Smooth muscle cell (in vitro differentiated cells): ENCODE results near the gene PHLDB2. TPM values are rescaled to one million over a fixed set of nuclear protein-coding genes. Genes with fewer than 3 reads are reported as not detected.
"Not testable (repeated sequence)": the region's sequence is repeated elsewhere in the genome, so short reads cannot be mapped to it uniquely, and the experiment has no call there.

Experiments
- DNase-seq: peaks from one replicate; lab custom pipeline; 2025; ENCODE audit not compliant: unreplicated experiment; lab: John Stamatoyannopoulos, UW
- H2AFZ ChIP-seq: fragments of 200-600 bp; sonication (generic); 2 replicates; pipeline ENCODE4 v1.6.0; 2016; ENCODE audit warnings: antibody characterized with exemption, low read depth, mild to moderate bottlenecking
- H3F3A ChIP-seq: fragments of 200-600 bp; sonication (generic); 2 replicates; pipeline ENCODE4 v1.6.0; 2017; ENCODE audit warnings: antibody characterized with exemption, low read depth
- H3K27ac ChIP-seq: fragments of 200-600 bp; sonication (generic); 2 replicates; pipeline ENCODE4 v1.5.1; 2016; ENCODE audit warnings: low read depth, mild to moderate bottlenecking
- H3K27me3 ChIP-seq: fragments of 200-600 bp; sonication (generic); 2 replicates; pipeline ENCODE4 v1.6.1; 2016; ENCODE audit warnings: low read depth, mild to moderate bottlenecking
- H3K36me3 ChIP-seq: fragments of 200-600 bp; sonication (generic); 2 replicates; pipeline ENCODE4 v1.5.1; 2016; ENCODE audit warnings: low read depth
- H3K4me1 ChIP-seq: fragments of 200-600 bp; sonication (generic); 2 replicates; pipeline ENCODE4 v1.5.1; 2016; ENCODE audit warnings: low read depth
- H3K4me2 ChIP-seq: fragments of 200-600 bp; sonication (generic); 2 replicates; pipeline ENCODE4 v1.6.0; 2016; ENCODE audit warnings: mild to moderate bottlenecking
- H3K4me3 ChIP-seq: fragments of 200-600 bp; sonication (generic); 2 replicates; pipeline ENCODE4 v1.5.1; 2016; ENCODE audit warnings: mild to moderate bottlenecking
- H3K79me2 ChIP-seq: fragments of 200-600 bp; sonication (generic); 2 replicates; pipeline ENCODE4 v1.6.0; 2016; ENCODE audit warnings: low read depth, mild to moderate bottlenecking
- H3K9ac ChIP-seq: fragments of 200-600 bp; sonication (generic); 2 replicates; pipeline ENCODE4 v1.6.0; 2016; ENCODE audit warnings: low read depth
- H3K9me3 ChIP-seq: fragments of 200-600 bp; sonication (generic); replicated peaks from 2 replicates; pipeline ENCODE4 v1.5.1; 2016; ENCODE audit warnings: low read depth
- H4K20me1 ChIP-seq: fragments of 200-600 bp; sonication (generic); 2 replicates; pipeline ENCODE4 v1.6.0; 2016; ENCODE audit warnings: low read depth
- WGBS: methylation state at CpG from one replicate; pipeline ENCODE4 v1.1.7; 2016; ENCODE audit warnings: low lambda C conversion rate; 5-methylcytosine and 5-hydroxymethylcytosine counted together
- polyA plus RNA-seq: library from polyadenylated mRNA; unstranded; fragments of >200 nt; fragmentation: Nextera tagmentation; extraction: Ambion mirVana; gene quantifications from 2 replicates; pipeline ENCODE4 v1.2.1, GENCODE V29; 2016
- total RNA-seq: library from RNA; depleted of rRNA; stranded (reverse); fragments of >200 nt; gene quantifications from 2 replicates; pipeline ENCODE4 v1.2.3, GENCODE V29; 2014
- TF ChIP-seq, protein P1 (sequence below): fragments of 200-600 bp; sonication (generic); IDR thresholded peaks from 2 replicates; pipeline ENCODE4 v1.5.1; 2017; ENCODE audit warnings: borderline replicate concordance, mild to moderate bottlenecking, antibody characterized with exemption; ENCODE audit not compliant: insufficient read depth, poor library complexity, severe bottlenecking

The PHLDB2 gene
- total and polyA plus RNA-seq, 2 experiments from 2014 or later: 40.5 to 79.7 TPM

GRCh38 chr3:111813441-111813840 is 45.6 kb upstream of the PHLDB2 start:
- Histone ChIP-seq H3K27ac (no peak overlapping the region), H3K36me3 (no peaks in the 10 kb centered on the region), H3K9ac (no peak overlapping the region), H3K27me3 (no peaks in the 10 kb centered on the region), H4K20me1 (no peaks in the 10 kb centered on the region), H3K9me3 (no peaks in the 10 kb centered on the region), H3K4me1 (peaks cover 28% of the 10 kb centered on the region), H3K79me2 (no peaks in the 10 kb centered on the region), H3K4me3 (no peak overlapping the region), H2AFZ (no peak overlapping the region), H3F3A (peaks cover 17% of the 10 kb centered on the region), H3K4me2 (no peak overlapping the region)
- 89% methylated on average over 1 of the region's 1 CpG for WGBS
- TF ChIP-seq, protein P1, sequence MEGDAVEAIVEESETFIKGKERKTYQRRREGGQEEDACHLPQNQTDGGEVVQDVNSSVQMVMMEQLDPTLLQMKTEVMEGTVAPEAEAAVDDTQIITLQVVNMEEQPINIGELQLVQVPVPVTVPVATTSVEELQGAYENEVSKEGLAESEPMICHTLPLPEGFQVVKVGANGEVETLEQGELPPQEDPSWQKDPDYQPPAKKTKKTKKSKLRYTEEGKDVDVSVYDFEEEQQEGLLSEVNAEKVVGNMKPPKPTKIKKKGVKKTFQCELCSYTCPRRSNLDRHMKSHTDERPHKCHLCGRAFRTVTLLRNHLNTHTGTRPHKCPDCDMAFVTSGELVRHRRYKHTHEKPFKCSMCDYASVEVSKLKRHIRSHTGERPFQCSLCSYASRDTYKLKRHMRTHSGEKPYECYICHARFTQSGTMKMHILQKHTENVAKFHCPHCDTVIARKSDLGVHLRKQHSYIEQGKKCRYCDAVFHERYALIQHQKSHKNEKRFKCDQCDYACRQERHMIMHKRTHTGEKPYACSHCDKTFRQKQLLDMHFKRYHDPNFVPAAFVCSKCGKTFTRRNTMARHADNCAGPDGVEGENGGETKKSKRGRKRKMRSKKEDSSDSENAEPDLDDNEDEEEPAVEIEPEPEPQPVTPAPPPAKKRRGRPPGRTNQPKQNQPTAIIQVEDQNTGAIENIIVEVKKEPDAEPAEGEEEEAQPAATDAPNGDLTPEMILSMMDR: no peak
- DNase-seq: no peak

DNA sequence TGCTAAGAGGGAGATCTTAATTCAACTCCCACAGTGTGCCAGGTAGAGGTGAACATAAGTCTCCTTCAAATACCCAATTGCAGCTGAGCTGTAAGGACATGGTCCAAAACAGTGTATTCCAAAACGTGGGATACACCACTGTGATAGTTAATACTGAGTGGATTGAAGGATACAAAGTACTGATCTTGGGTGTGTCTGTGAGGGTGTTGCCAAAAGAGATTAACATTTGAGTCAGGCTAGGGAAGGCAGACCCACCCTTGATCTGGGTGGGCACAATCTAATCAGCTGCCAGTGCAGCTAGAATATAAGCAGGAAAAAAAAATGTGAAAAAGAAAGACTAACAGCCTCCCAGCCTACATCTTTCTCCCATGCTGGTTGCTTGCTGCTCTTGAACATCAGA is 45.1 kb upstream of the PHLDB2 start:
- 78% methylated on average over 1 of the region's 1 CpG for WGBS
- Histone ChIP-seq H3K27me3 (no peaks in the 10 kb centered on the region), H4K20me1 (no peaks in the 10 kb centered on the region), H3K36me3 (no peaks in the 10 kb centered on the region), H3F3A (peaks cover 16% of the 10 kb centered on the region), H3K4me2 (no peak overlapping the region), H3K9ac (no peak overlapping the region), H3K9me3 (no peaks in the 10 kb centered on the region), H3K4me1 (peaks cover 23% of the 10 kb centered on the region), H2AFZ (no peak overlapping the region), H3K27ac (no peak overlapping the region), H3K4me3 (no peak overlapping the region), H3K79me2 (no peaks in the 10 kb centered on the region)
- TF ChIP-seq, protein P1: no peak
- no peak for DNase-seq

DNA sequence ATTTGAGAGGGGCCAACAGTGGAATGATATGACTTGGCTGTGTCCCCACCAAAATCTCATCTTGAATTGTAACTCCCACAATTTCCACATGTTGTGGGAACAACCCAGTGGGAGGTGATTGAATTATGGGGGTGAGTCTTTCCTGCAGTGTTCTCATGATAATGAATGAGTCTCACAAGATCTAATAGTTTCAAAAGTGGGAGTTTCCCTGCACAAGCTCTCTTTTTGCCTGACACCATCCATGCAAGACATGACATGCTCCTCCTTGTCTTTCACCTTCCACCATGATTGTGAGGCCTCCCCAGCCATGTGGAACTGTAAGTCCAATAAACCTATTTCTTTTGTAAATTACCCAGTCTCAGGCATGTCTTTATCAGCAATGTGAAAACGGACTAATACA is 42.3 kb upstream of the PHLDB2 start:
- WGBS: 95% methylated on average over 1 of the region's 1 CpG
- not testable (repeated sequence) for H2AFZ ChIP-seq, H3K36me3 ChIP-seq, H3K27ac ChIP-seq, H3K79me2 ChIP-seq, H3K4me1 ChIP-seq, H3K4me2 ChIP-seq, DNase-seq, H3F3A ChIP-seq, H3K9ac ChIP-seq, H4K20me1 ChIP-seq, H3K27me3 ChIP-seq, H3K9me3 ChIP-seq, H3K4me3 ChIP-seq

DNA sequence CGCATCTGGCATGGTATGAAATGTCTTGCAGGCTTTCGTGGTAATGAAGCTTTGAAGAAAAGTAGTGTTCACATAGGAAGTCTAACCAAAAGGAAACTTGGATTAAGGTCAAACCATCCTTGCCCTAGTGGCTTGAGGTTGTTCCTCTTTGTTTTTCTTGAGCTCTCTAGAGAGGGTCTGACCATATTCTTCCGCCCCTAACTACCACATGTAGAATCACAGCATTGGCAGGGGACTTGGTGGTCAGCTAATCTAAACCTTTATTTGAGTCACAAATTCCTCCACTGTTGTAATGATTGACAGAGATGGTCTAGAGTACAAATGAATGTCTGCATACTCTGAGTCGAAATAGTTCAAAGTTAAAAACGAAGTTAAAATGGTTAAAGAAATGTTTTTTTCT is 39.1 kb upstream of the PHLDB2 start:
- Histone ChIP-seq H3F3A (no peaks in the 10 kb centered on the region), H3K27me3 (no peaks in the 10 kb centered on the region), H3K9me3 (peaks cover 4% of the 10 kb centered on the region), H2AFZ (no peak overlapping the region), H3K9ac (no peak overlapping the region), H3K36me3 (no peaks in the 10 kb centered on the region), H3K4me1 (no peaks in the 10 kb centered on the region), H4K20me1 (no peaks in the 10 kb centered on the region), H3K79me2 (no peaks in the 10 kb centered on the region), H3K4me3 (no peak overlapping the region), H3K4me2 (no peak overlapping the region), H3K27ac (no peak overlapping the region)
- DNase-seq: no peak
- TF ChIP-seq, protein P1: no peak
- 93% methylated on average over 5 of the region's 5 CpGs for WGBS
